ENCODE measurements around the gene SLC5A6. TPM values are rescaled to one million over a fixed set of nuclear protein-coding genes. Genes with fewer than 3 reads are reported as not detected.

The SLC5A6 gene
- polyA plus RNA-seq, 3 donors = 8.1 to 21.7 (median 10.2) TPM

DNA sequence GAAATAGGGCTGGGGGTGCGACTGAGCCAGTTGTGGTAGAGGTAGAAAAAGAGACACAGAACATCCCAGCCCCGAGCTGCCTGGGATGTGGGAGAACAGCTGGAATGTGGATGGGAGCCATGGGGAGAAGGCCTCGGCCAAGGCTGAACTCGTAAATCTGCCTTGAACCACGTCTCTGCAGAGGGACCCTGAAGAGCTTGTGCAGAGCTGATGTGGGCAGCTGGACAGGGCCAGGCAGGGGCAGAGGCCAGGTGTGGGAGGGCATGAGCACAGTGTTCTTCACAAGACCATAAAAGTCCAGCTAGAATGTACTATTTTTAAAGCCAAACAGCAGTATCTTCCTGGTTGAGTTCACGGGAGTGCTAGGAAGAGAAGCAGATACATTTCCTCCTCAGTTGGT, 57.6 kb downstream of the SLC5A6 start:
- TF ChIP-seq, protein P1, sequence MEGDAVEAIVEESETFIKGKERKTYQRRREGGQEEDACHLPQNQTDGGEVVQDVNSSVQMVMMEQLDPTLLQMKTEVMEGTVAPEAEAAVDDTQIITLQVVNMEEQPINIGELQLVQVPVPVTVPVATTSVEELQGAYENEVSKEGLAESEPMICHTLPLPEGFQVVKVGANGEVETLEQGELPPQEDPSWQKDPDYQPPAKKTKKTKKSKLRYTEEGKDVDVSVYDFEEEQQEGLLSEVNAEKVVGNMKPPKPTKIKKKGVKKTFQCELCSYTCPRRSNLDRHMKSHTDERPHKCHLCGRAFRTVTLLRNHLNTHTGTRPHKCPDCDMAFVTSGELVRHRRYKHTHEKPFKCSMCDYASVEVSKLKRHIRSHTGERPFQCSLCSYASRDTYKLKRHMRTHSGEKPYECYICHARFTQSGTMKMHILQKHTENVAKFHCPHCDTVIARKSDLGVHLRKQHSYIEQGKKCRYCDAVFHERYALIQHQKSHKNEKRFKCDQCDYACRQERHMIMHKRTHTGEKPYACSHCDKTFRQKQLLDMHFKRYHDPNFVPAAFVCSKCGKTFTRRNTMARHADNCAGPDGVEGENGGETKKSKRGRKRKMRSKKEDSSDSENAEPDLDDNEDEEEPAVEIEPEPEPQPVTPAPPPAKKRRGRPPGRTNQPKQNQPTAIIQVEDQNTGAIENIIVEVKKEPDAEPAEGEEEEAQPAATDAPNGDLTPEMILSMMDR (IDR thresholded peaks at IDR 0.05) = no peak
- Histone ChIP-seq H3K36me3 (replicated peaks in 1 of 2; ENCODE audit: control insufficient read depth in 1 of 2, insufficient read depth in 2 of 2, low read length in 2 of 2) (no peaks in the 10 kb centered on the region), H3K27me3 (ENCODE audit: control insufficient read depth in 2 of 2, insufficient read depth in 2 of 2, low read length in 2 of 2) (no peaks in the 10 kb centered on the region), H3K4me1 (ENCODE audit: control insufficient read depth in 1 of 2, insufficient read depth in 2 of 2, low read length in 2 of 2) (no peaks in the 10 kb centered on the region), H3K4me3 (replicated peaks in 1 of 3; ENCODE audit: low read depth in 2 of 3, low read length in 3 of 3) (no peak overlapping the region), H3K4me2 (replicated peaks; ENCODE audit: extremely low read depth, low read length, poor library complexity, severe bottlenecking) (no peak overlapping the region), H3K79me2 (ENCODE audit: insufficient read depth, low read length) (no peaks in the 10 kb centered on the region), H3K27ac (ENCODE audit: low read depth in 1 of 2, low read length in 2 of 2) (no peak overlapping the region), H2AFZ (ENCODE audit: insufficient read depth, low read depth, low read length, poor library complexity, severe bottlenecking) (no peak overlapping the region), H4K20me1 (ENCODE audit: insufficient read depth, low read length) (no peaks in the 10 kb centered on the region), H3K9ac (ENCODE audit: insufficient read depth, low read length, poor library complexity, severe bottlenecking) (no peak overlapping the region), H3K9me3 (replicated peaks in 1 of 2; ENCODE audit: control insufficient read depth in 1 of 2, insufficient read depth in 1 of 2, low read length in 2 of 2) (no peaks in the 10 kb centered on the region)
- Mint-ChIP-seq H3K36me3 (no peaks in the 10 kb centered on the region), H3K9me3 (no peaks in the 10 kb centered on the region), H3K4me3 (no peak overlapping the region), H3K4me1 (no peaks in the 10 kb centered on the region), H3K27me3 (ENCODE audit: low read depth in 3 of 3) (peaks cover 1 to 13% (median 2%) of the 10 kb centered on the region in 3 donors), H3K27ac (no peak overlapping the region)
- no peak for DNase-seq
- 85% methylated on average over 5 of the region's 6 CpGs for WGBS (ENCODE audit: insufficient coverage)
- intact Hi-C loops (cut with micrococcal nuclease) = no loop called here

DNA sequence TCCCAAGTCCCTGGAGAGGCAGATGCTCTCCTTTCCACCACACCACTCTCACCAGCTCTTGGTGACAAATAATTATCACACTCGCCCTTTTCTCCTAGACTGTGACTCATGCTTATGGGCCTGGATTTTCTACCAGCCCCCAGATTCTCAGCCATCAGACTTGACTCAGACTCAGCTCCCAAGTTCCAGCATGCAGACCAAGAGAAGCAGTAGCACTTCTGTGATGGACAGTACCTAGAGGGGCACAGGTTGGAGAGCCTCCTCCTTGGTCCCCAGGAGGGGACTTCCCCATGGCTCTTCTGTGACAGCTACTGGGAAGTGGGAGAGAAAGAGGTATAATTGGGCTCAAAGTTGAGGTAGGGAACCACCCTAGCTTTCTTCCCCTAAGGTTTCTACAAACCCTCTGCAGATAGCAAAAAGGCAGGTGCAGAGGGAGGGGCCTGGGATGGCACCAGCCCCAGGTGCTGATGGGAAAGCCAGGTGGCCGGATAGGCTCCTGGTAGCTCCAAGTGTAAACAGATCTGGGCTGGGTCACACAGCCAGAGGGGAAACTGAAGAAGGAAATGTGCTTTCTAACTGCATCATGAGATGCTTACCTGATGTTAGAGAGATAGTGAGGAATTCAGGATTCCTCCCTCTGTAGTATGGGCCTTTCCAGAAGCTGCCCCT, 59.1 kb downstream of the SLC5A6 start:
- H3K4me3 Mint-ChIP-seq = no peak overlapping the region
- Histone ChIP-seq H3K9me3 (replicated peaks in 1 of 2; ENCODE audit: control insufficient read depth in 1 of 2, insufficient read depth in 1 of 2, low read length in 2 of 2) (no peaks in the 10 kb centered on the region), H3K4me2 (replicated peaks; ENCODE audit: extremely low read depth, low read length, poor library complexity, severe bottlenecking) (no peak overlapping the region), H3K4me3 (replicated peaks in 1 of 3; ENCODE audit: low read depth in 2 of 3, low read length in 3 of 3) (no peak overlapping the region), H3K27me3 (ENCODE audit: control insufficient read depth in 2 of 2, insufficient read depth in 2 of 2, low read length in 2 of 2) (no peaks in the 10 kb centered on the region), H3K9ac (ENCODE audit: insufficient read depth, low read length, poor library complexity, severe bottlenecking) (no peak overlapping the region), H3K4me1 (ENCODE audit: control insufficient read depth in 1 of 2, insufficient read depth in 2 of 2, low read length in 2 of 2) (no peaks in the 10 kb centered on the region), H2AFZ (ENCODE audit: insufficient read depth, low read depth, low read length, poor library complexity, severe bottlenecking) (no peak overlapping the region), H3K27ac (ENCODE audit: low read depth in 1 of 2, low read length in 2 of 2) (no peak overlapping the region), H3K36me3 (replicated peaks in 1 of 2; ENCODE audit: control insufficient read depth in 1 of 2, insufficient read depth in 2 of 2, low read length in 2 of 2) (no peaks in the 10 kb centered on the region), H3K79me2 (ENCODE audit: insufficient read depth, low read length) (no peaks in the 10 kb centered on the region), H4K20me1 (ENCODE audit: insufficient read depth, low read length) (no peaks in the 10 kb centered on the region)
- 86% methylated on average over 2 of the region's 2 CpGs for WGBS (ENCODE audit: insufficient coverage)
- TF ChIP-seq, protein P1 (IDR thresholded peaks at IDR 0.05) = no peak
- H3K4me1 Mint-ChIP-seq = no peaks in the 10 kb centered on the region
- H3K36me3 Mint-ChIP-seq = no peaks in the 10 kb centered on the region
- H3K9me3 Mint-ChIP-seq = peaks cover 0 to 2% (median 0%) of the 10 kb centered on the region in 7 donors
- DNase-seq = no peak
- H3K27ac Mint-ChIP-seq = peak overlapping the region in 1 of 7 donors; percentile 34
- peaks cover 0 to 10% (median 1%) of the 10 kb centered on the region in 3 donors for H3K27me3 Mint-ChIP-seq (ENCODE audit: low read depth in 3 of 3)
- intact Hi-C loops (cut with micrococcal nuclease) = no loop called here

All from CD14-positive monocyte (primary cell).